Suprapubic skin (tissue), 4 donors: ENCODE measurements around the gene VCAN.

Experiments used
- EP300 ChIP-seq: sonication (generic); formaldehyde crosslinking; IDR thresholded peaks from one replicate; pipeline ENCODE4 v1.6.1; 2017; ENCODE audit warnings: antibody characterized with exemption
- POLR2A ChIP-seq, 2 donors: fragments of 450-650 bp; IDR thresholded peaks; one replicate each; pipeline ENCODE4 v1.6.1; 2017; ENCODE audit warnings: antibody characterized with exemption in 2 of 2, mild to moderate bottlenecking in 2 of 2, moderate library complexity in 2 of 2
- POLR2AphosphoS5 ChIP-seq, 3 donors: sonication (generic); formaldehyde crosslinking; IDR thresholded peaks; one replicate each; pipeline ENCODE4 v1.6.1; 2017; ENCODE audit warnings: antibody characterized with exemption in 3 of 3
- TF ChIP-seq, protein P1 (sequence below), 2 donors: fragments of 200-600 bp in 1 of 2; fragments of 450-650 bp in 1 of 2; sonication (generic) in 1 of 2; IDR thresholded peaks; one replicate each; pipeline ENCODE4 v1.5.1; 2016 to 2019; ENCODE audit warnings: antibody characterized with exemption in 2 of 2, mild to moderate bottlenecking in 1 of 2, moderate library complexity in 1 of 2

- TF ChIP-seq POLR2A (IDR thresholded peaks at IDR 0.05) (no peak), POLR2AphosphoS5 (IDR thresholded peaks at IDR 0.05) (no peak), EP300 (no peak)
- TF ChIP-seq, protein P1, sequence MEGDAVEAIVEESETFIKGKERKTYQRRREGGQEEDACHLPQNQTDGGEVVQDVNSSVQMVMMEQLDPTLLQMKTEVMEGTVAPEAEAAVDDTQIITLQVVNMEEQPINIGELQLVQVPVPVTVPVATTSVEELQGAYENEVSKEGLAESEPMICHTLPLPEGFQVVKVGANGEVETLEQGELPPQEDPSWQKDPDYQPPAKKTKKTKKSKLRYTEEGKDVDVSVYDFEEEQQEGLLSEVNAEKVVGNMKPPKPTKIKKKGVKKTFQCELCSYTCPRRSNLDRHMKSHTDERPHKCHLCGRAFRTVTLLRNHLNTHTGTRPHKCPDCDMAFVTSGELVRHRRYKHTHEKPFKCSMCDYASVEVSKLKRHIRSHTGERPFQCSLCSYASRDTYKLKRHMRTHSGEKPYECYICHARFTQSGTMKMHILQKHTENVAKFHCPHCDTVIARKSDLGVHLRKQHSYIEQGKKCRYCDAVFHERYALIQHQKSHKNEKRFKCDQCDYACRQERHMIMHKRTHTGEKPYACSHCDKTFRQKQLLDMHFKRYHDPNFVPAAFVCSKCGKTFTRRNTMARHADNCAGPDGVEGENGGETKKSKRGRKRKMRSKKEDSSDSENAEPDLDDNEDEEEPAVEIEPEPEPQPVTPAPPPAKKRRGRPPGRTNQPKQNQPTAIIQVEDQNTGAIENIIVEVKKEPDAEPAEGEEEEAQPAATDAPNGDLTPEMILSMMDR (IDR thresholded peaks at IDR 0.05), result no peak
Measured at GRCh38 chr5:83549076-83549475, 77.5 kb downstream of the VCAN start.
